SU-DHL-6 (cell line): ENCODE measurements around the gene TTLL8.

ENCODE experiments used
- EZH2phosphoT487 ChIP-seq: fragments of 200-600 bp; sonication (generic), shearing (Covaris generic); conservative IDR thresholded peaks from 2 replicates; pipeline ENCODE4 v1.6.1; 2018; ENCODE audit warnings: mild to moderate bottlenecking, antibody characterized with exemption, low read length, moderate library complexity, mixed read lengths
- TF ChIP-seq, protein P1 (sequence below): fragments of 200-600 bp; sonication (generic); IDR thresholded peaks from one replicate; pipeline ENCODE4 v1.5.1; 2017; ENCODE audit warnings: antibody characterized with exemption, mild to moderate bottlenecking, low read length, moderate library complexity; ENCODE audit not compliant: insufficient read depth, poor library complexity, severe bottlenecking

DNA sequence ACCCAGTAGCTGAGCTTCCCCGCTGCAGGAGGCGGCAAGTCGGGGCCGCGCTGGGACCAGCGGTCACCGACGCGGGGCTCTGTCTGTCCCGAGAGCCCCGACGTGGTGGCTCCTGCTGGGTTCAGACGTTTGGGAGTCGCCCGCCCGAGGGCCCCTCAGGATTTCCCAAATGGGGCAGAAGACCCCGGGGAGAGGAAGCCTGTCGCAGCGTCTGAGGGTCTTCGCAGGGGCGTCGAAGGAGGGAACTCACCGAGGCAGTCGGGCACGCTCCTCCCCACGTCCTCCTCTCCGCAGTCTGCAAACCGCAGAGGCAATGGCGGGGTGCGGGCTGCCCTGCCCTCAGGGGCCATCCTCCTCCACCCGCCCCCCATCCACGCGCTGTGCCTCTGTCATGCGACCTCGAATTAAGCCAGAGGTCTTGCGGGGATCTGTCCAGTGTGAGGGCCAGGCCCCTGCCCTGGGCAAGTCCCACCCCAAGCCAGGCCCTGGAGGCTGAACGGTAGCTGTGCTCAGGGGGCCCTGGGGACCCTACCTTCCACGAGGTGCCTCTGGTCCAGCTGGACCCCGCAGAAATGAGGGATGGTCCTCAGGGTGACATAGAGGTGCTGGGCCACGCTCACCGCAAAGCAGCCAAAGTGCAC is 58.0 kb downstream of the TTLL8 start:
- TF ChIP-seq, protein P1, sequence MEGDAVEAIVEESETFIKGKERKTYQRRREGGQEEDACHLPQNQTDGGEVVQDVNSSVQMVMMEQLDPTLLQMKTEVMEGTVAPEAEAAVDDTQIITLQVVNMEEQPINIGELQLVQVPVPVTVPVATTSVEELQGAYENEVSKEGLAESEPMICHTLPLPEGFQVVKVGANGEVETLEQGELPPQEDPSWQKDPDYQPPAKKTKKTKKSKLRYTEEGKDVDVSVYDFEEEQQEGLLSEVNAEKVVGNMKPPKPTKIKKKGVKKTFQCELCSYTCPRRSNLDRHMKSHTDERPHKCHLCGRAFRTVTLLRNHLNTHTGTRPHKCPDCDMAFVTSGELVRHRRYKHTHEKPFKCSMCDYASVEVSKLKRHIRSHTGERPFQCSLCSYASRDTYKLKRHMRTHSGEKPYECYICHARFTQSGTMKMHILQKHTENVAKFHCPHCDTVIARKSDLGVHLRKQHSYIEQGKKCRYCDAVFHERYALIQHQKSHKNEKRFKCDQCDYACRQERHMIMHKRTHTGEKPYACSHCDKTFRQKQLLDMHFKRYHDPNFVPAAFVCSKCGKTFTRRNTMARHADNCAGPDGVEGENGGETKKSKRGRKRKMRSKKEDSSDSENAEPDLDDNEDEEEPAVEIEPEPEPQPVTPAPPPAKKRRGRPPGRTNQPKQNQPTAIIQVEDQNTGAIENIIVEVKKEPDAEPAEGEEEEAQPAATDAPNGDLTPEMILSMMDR = no peak
- no peak for TF ChIP-seq EZH2phosphoT487
